Central memory CD4-positive, alpha-beta T cell (primary cell): ENCODE results near the gene TRIM29.
"Not testable (repeated sequence)": the region's sequence is repeated elsewhere in the genome, so short reads cannot be mapped to it uniquely, and the experiment has no call there.

ENCODE experiments used
- DNase-seq: peaks from one replicate; pipeline ENCODE4 v3.0.0; 2022

The TRIM29 gene

GRCh38 chr11:120172054-120172911, 34.4 kb upstream of the TRIM29 start:
- peak; percentile 28 for DNase-seq

- DNase-seq: no peak
These were observed 32.9 kb upstream of the TRIM29 start for GRCh38 chr11:120170741-120171261.

GRCh38 chr11:120169981-120170698, 32.2 kb upstream of the TRIM29 start:
- DNase-seq: no peak

GRCh38 chr11:120168960-120169681, 31.2 kb upstream of the TRIM29 start:
- peak; percentile 25 for DNase-seq

- no peak for DNase-seq
These were observed 30.4 kb upstream of the TRIM29 start for GRCh38 chr11:120168108-120168959.

- no peak for DNase-seq
These were observed 29.7 kb upstream of the TRIM29 start for GRCh38 chr11:120167659-120168058.

- DNase-seq: no peak
These were observed 22.5 kb upstream of the TRIM29 start for GRCh38 chr11:120160436-120160835.

GRCh38 chr11:120153221-120153620, 15.3 kb upstream of the TRIM29 start:
- no peak for DNase-seq

- DNase-seq: no peak
These were observed 13.6 kb upstream of the TRIM29 start for GRCh38 chr11:120151536-120151935.

GRCh38 chr11:120149246-120149645, 11.3 kb upstream of the TRIM29 start:
- no peak for DNase-seq

GRCh38 chr11:120147950-120148270, 10.0 kb upstream of the TRIM29 start:
- no peak for DNase-seq

GRCh38 chr11:120147094-120147949, 9.4 kb upstream of the TRIM29 start:
- DNase-seq: no peak

GRCh38 chr11:120146413-120147093, 8.6 kb upstream of the TRIM29 start:
- no peak for DNase-seq

GRCh38 chr11:120144501-120144900, 6.6 kb upstream of the TRIM29 start:
- DNase-seq: no peak

- DNase-seq: not testable (repeated sequence)
These were observed 5.6 kb upstream of the TRIM29 start for GRCh38 chr11:120143472-120143871.

- DNase-seq: no peak
These were observed 4.7 kb upstream of the TRIM29 start for GRCh38 chr11:120142441-120143100.

GRCh38 chr11:120141768-120142423, 4.0 kb upstream of the TRIM29 start:
- DNase-seq: no peak

GRCh38 chr11:120141113-120141767, 3.3 kb upstream of the TRIM29 start:
- DNase-seq: no peak
